ENCODE measurements around the gene FAM227B. TPM values are rescaled to one million over a fixed set of nuclear protein-coding genes. Genes with fewer than 3 reads are reported as not detected.

The FAM227B gene
- total RNA-seq, 1 experiment from 2014 or later = 3.3 TPM

- intact Hi-C loops (cut with micrococcal nuclease; ENCODE audit: unreplicated experiment) = no loop called here
- no peak overlapping the region for H3K4me2 ChIP-seq
Observed at GRCh38 chr15:49303003-49303402, 317.6 kb downstream of the FAM227B start.

GRCh38 chr15:49301562-49301961 is 319.1 kb downstream of the FAM227B start:
- Histone ChIP-seq H3K4me3 (no peak overlapping the region), H3K9me3 (ENCODE audit: insufficient read depth, low read depth) (no peaks in the 10 kb centered on the region), H3K9me2 (ENCODE audit: insufficient read depth) (no peaks in the 10 kb centered on the region), H3F3A (ENCODE audit: insufficient read depth, low read depth) (no peaks in the 10 kb centered on the region), H3K4me2 (no peak overlapping the region), H3K27ac (no peak overlapping the region), H3K79me2 (ENCODE audit: low read depth) (no peaks in the 10 kb centered on the region), H3K36me3 (ENCODE audit: low read depth) (0 out of 2 replicates have a peak, but pooled peaks cover 4% of the 10 kb centered on the region), H2AFZ (no peak overlapping the region), H3K4me1 (replicated peaks; ENCODE audit: insufficient read depth) (peaks cover 8% of the 10 kb centered on the region; the same call in 1 of the 2 replicates), H4K20me1 (ENCODE audit: insufficient read depth) (no peaks in the 10 kb centered on the region), H3K27me3 (ENCODE audit: insufficient read depth, low read depth) (no peaks in the 10 kb centered on the region)
- intact Hi-C loops (cut with micrococcal nuclease; ENCODE audit: unreplicated experiment) = no loop called here
- no TSS peak for BruUV-seq (replicated peaks)
- POLR2A ChIA-PET (ENCODE audit: unreplicated experiment) = no interaction called here
- CTCF ChIA-PET = no interaction called here
- TF ChIP-seq EZH2 (IDR thresholded peaks at IDR 0.05; ENCODE audit: low read depth) (no peak), CTCF (conservative IDR thresholded peaks at IDR 0.05) (no peak)
- DNase-seq = no peak

More at GRCh38 chr15:49303003-49303402, 317.6 kb downstream of the FAM227B start:
- Histone ChIP-seq H3K4me3 (no peak overlapping the region), H3K27ac (no peak overlapping the region), H3K4me1 (replicated peaks; ENCODE audit: insufficient read depth) (peaks cover 8% of the 10 kb centered on the region; the same call in 1 of the 2 replicates), H3K79me2 (ENCODE audit: low read depth) (no peaks in the 10 kb centered on the region), H3F3A (ENCODE audit: insufficient read depth, low read depth) (no peaks in the 10 kb centered on the region), H2AFZ (no peak overlapping the region), H3K36me3 (ENCODE audit: low read depth) (0 out of 2 replicates have a peak, but pooled peaks cover 4% of the 10 kb centered on the region), H4K20me1 (ENCODE audit: insufficient read depth) (no peaks in the 10 kb centered on the region), H3K27me3 (ENCODE audit: insufficient read depth, low read depth) (no peaks in the 10 kb centered on the region), H3K9me3 (ENCODE audit: insufficient read depth, low read depth) (no peaks in the 10 kb centered on the region), H3K9me2 (ENCODE audit: insufficient read depth) (no peaks in the 10 kb centered on the region)
- CTCF ChIA-PET = no interaction called here
- no peak for DNase-seq
- POLR2A ChIA-PET (ENCODE audit: unreplicated experiment) = no interaction called here
- TF ChIP-seq EZH2 (IDR thresholded peaks at IDR 0.05; ENCODE audit: low read depth) = no peak
- TF ChIP-seq CTCF (conservative IDR thresholded peaks at IDR 0.05) = no peak
- BruUV-seq (replicated peaks) = no TSS peak

- Histone ChIP-seq H3K4me1 (replicated peaks; ENCODE audit: insufficient read depth) (peaks cover 8% of the 10 kb centered on the region; the same call in 1 of the 2 replicates), H3K9me2 (ENCODE audit: insufficient read depth) (no peaks in the 10 kb centered on the region), H3F3A (ENCODE audit: insufficient read depth, low read depth) (no peaks in the 10 kb centered on the region), H3K27ac (no peak overlapping the region), H3K9me3 (ENCODE audit: insufficient read depth, low read depth) (no peaks in the 10 kb centered on the region), H3K27me3 (ENCODE audit: insufficient read depth, low read depth) (no peaks in the 10 kb centered on the region), H3K79me2 (ENCODE audit: low read depth) (no peaks in the 10 kb centered on the region), H3K4me3 (no peak overlapping the region), H4K20me1 (ENCODE audit: insufficient read depth) (no peaks in the 10 kb centered on the region), H3K4me2 (no peak overlapping the region), H2AFZ (no peak overlapping the region), H3K36me3 (ENCODE audit: low read depth) (0 out of 2 replicates have a peak, but pooled peaks cover 4% of the 10 kb centered on the region)
- ChIA-PET POLR2A (ENCODE audit: unreplicated experiment) (no interaction called here), CTCF (no interaction called here)
- DNase-seq = peak in 1 of 2 experiments; percentile 45
- intact Hi-C loops (cut with micrococcal nuclease; ENCODE audit: unreplicated experiment) = no loop called here
- TF ChIP-seq CTCF (conservative IDR thresholded peaks at IDR 0.05) (no peak), EZH2 (IDR thresholded peaks at IDR 0.05; ENCODE audit: low read depth) (no peak)
- no TSS peak for BruUV-seq (replicated peaks)
Observed at GRCh38 chr15:49300856-49301255, 319.8 kb downstream of the FAM227B start.

Measured in PC-9 (cell line).